Fibroblast of gingiva (primary cell): ENCODE results near the gene MED13.
"Not testable (repeated sequence)": the region's sequence is repeated elsewhere in the genome, so short reads cannot be mapped to it uniquely, and the experiment has no call there.

ENCODE experiments used
- DNase-seq: peaks from one replicate; pipeline ENCODE4 v3.0.0-alpha.2; 2011; ENCODE audit warnings: low read depth

MED13 gene

DNA sequence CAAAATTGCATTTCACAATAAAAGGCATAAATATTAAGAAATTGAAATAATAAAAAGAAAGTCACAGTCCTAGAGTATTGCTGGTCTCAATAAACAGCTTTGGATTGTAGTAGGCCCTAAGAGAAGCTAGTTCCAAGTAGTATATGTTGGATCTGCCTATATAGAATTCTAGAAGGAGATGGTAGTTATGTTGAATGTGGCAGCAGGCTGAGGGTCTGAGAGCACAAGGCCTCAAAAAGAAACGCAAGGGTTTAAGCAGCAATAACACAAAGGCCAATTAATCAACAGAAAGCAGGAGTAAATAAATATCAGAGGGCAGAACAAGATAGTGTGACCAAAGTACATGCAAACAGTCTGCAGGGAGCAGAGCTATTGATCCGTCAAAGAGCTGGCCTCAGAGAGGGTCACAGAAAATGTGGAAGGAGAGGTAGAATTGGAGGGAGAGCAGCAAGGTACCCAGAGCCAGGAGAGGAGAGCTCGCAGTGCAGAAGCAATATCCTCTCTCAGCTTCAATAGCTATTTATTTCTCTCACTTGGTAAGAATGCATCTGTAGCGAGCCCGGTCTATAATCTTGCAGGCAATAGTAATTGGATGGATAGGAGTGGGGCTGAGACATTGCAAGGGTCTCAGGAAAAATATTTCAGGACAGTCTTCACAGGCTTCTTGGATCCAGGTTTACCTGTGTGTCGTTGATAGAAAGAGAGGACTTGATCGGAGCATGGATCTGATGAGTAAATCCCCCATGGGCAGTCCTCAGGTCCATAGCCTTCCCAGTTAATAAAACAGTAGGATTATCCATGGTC is 25.1 kb upstream of the MED13 start:
- DNase-seq: no peak

DNA sequence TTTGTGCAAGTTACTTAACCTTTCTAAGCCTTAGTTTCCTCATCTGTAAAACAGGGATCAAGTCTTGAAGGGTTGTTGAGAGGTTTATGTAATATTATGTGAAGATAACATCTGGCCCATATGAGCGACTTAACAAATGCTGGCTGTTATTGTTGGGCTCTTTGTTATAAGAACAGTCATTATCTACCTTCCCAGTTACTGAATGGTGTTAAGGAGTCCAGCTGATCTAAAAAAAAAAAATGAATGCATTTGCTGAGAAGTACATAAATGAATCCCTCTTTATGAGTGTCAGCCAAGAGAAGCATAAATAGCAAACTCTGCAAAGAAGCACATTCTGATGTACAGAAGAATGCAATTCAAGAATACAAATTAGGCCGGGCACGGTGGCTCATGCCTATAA is 24.3 kb upstream of the MED13 start:
- no peak for DNase-seq

DNA sequence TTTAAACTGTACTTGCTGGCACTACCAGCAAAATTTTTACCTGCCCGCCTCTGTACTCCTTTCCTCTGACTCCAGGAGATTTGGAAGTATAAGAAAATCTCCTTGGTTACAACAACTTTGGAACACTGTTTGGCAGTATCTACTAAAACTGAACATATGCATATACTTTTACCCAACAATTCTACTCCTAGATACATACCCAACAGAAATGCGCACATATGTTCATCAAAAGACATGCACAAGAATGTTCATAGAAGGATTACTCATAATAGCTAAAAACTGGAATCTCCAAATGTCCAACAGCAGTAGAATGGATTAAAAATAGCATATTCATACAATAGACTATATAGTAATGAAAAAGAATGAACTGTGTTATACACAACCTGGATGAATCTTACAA is 21.7 kb upstream of the MED13 start:
- no peak for DNase-seq

- peak; percentile 55 for DNase-seq
These were observed 20.7 kb upstream of the MED13 start for GRCh38 chr17:62085511-62086408.

- DNase-seq: no peak
These were observed 19.5 kb upstream of the MED13 start for GRCh38 chr17:62084585-62084984.

GRCh38 chr17:62083651-62084050 is 18.6 kb upstream of the MED13 start:
- DNase-seq: no peak

- no peak for DNase-seq
These were observed 15.6 kb upstream of the MED13 start for GRCh38 chr17:62080647-62081046.

- no peak for DNase-seq
These were observed 12.9 kb upstream of the MED13 start for GRCh38 chr17:62078009-62078408.

DNA sequence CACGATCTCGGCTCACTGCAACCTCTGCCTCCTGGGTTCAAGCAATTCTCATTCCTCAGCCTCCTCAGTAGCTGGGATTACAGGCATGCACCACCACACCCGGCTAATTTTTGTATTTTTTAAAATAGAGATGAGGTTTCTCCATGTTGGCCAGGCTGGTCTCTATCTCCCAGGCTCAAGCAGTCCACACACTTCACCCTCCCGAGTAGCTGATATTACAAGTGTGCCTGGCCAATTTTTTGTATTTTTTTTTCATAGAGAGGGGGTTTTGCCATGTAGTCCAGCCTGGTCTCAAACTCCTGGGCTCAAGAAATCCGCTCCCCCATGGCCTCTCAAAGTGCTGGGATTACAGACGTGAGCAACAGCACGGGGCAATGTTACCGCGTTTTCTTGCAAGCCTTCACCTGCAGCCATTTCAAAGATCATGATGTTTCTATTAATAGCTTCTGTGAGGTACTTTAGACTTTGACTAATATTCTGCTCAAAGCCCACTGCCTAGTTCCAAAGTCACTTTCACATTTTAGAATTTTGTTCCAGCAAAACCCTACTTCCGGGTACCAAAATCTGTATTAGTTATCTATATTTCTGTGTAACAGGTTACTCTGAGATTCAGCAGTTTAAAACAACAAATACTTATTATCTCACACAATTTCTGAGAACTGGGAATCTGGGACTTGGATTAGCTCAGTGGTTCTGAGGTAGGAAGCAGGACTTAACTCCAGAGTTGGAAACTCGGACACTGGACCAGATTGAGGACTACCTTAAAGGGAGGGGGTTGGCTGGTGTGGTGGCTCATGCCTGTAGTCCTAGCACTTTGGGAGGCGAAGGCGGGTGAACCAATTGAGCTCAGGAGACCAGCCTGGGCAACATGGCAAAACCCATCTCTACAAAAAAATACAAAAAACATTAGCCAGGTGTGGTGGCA is 12.0 kb upstream of the MED13 start:
- DNase-seq: no peak

DNA sequence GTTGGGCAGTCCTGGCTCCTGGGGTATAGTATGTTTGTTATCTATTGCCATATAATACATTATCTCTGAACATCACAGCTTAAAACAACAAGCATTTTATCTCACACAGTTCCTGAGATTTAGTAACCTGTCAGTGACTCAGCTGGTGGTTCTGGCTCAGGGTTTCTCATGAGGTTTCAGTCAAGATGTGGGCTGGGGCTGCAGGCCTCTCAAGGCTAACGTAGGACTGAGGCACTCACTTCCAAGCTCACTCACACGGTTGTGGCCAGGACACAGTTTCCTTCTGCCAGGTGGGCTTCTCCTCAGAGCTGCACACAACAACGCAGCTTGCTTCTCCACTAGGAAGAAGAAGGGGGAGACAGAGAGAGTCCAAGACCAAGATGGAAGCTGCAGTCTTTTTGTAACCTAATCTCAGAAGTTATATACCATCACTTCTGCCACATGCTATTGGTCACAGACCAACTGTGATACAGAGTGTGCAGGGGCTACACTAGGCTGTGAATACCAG is 10.3 kb upstream of the MED13 start:
- no peak for DNase-seq

DNA sequence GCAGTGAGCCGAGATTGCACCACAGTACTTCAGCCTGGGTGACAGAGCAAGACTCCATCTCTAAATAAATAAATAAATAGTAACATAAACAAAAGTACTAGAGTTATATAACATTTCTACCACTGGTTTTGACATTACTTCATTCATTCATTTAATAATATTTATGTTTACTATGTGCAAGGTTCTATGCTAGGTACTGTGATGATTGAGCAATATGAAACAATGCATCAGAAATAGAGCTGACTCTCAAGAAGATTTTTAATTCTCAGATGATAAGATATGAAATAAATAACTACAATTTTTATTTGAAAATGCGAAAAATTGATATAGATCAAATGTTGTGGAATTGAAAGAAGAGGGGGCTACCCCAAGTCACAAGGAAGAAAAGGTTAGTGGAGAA is 8.9 kb upstream of the MED13 start:
- no peak for DNase-seq

DNA sequence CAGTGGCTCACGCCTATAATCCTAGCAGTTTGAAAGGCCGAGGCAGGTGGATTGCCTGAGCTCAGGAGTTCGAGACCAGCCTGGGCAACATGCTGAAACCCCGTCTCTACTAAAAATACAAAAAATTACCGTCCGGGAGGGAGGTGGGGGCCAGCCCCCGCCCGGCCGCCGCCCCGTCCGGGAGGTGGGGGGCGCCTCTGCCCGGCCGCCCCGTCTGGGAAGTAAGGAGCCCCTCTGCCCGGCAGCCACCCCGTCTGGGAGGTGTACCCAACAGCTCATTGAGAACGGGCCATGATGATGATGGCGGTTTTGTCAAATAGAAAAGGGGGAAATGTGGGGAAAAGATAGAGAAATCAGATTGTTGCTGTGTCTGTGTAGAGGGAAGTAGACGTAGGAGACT is 7.8 kb upstream of the MED13 start:
- not testable (repeated sequence) for DNase-seq

DNA sequence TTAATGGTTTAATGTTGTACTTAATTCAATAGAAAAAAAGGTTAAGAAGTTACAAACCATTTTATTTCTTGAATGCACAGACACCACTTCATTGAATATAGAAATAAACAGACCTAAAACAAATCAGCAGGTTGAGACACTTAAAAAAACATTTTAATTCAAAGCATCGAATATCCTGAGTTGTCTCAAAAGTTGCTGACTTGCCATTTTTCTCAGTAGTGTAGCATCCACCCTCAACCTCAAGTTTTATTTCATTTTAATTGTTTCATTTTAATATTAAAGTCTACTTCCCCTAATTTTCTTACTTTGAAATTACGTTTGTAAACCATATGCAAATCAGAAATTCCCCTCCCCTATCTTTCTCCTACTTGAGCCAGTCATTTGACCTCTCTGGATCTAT is 5.8 kb upstream of the MED13 start:
- no peak for DNase-seq

GRCh38 chr17:62067165-62068145 is 2.4 kb upstream of the MED13 start:
- DNase-seq: no peak

DNA sequence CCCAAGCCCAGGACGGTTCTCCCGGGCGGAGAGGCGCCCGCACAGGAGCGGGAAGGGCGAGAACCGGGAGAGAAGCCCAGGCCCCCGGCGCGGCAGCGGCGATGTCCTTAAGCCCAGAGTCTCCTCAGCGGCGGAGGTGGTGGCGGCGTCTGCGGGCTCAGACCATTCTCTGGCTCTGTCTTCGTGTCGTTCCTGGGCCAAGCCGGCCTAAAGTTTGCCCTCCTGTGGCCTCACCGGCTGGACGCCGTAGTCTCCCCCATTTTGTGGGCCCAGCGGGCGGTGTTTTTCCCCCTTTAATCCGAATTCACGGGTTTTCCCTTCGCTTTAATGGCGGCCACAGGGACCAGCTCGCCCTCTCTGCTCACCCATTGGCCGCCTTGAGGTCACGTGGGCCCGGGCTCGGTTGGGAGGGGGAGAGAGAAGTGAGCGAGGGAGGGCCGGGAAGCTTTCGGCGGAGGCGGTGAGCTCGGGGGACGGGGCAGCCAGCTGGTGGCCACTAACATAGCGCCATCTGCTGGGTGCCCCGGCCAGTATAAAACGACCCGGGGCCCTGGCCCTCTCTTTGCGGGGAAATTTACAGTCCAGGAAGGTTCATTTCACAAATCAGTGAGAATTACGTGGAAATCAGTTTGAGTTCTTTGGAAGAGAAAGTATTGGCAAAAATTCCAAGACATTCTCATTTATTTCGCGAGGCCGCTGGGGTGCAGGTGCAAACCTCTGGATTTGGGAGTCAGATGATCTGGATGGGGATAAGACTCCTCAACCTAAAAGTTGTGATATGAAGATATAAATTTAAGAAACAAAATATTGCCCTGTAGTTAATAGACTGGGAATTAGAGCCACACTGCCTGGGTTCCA is 762 bp upstream of the MED13 start:
- peak; percentile 98 for DNase-seq

DNA sequence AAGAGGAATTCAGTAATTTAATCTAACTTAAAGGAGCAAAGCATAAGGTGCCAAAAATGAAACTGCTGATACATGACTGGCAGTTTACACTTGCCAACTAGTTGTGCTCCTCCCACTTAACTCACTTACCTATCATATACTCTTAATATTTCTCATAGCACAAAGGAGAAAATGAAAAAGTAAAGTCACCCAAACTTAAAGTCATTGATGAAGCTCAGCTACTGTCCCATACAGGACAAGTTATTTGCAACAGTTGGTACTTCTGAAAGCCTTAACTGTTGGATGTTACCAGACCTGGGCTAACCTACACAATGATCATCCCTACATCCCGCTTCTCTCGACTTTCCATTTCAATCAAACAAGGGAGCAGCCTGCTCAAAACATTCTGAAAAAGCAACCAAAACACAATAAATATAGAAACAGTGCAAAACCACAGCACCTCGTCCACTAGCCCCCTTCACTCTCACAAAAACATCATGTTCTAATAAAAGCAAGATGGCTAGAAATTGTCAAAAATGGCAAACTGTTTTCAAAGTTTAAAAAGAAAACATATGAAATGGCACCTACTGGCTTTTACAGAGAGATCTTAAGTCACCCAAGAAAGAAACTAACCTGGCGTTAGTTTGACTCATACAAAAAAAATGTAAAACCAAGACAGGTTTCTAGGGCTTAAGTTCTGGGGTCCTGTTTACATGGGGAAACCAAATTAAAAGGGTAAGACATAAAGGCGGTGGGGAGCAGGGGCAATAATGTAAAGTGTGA is 868 bp downstream of the MED13 start:
- DNase-seq: peak; percentile 19

GRCh38 chr17:62062944-62063343 is 2.1 kb downstream of the MED13 start:
- DNase-seq: no peak

DNA sequence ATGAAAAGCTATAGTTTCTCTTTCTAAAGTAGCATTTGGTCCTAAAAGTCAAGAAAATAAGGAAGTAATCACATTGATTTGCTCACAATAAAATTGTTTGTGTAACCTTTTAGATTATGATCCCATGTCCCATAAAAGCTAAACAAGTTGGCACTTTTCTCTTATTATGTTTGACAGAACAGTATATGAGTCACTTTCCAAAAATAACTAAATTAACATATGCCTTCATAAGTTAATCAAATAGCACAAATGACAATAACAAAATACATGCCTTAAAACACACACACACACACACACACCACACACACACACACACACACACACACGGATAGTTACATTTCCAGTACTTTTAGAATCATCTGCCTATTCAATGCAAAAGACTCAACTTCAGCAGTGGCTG is 2.8 kb downstream of the MED13 start:
- DNase-seq: peak; percentile 80

GRCh38 chr17:62059414-62059813 is 5.7 kb downstream of the MED13 start:
- no peak for DNase-seq
